Measurements from ENCODE around the gene ZCCHC7. TPM values are rescaled to one million over a fixed set of nuclear protein-coding genes. Genes with fewer than 3 reads are reported as not detected.

ZCCHC7 gene
- total RNA-seq, 1 experiment from 2014 or later: 31.2 TPM

- Histone ChIP-seq H3K36me3 (ENCODE audit: control insufficient read depth in 1 of 2, insufficient read depth in 2 of 2, low read length in 2 of 2) (no peaks in the 10 kb centered on the region), H3K9me2 (ENCODE audit: insufficient read depth) (no peaks in the 10 kb centered on the region), H2AFZ (ENCODE audit: low read depth, low read length, poor library complexity, severe bottlenecking) (no peak overlapping the region), H3K9ac (ENCODE audit: low read length) (no peak overlapping the region), H4K20me1 (ENCODE audit: insufficient read depth) (no peaks in the 10 kb centered on the region), H3K4me3 (replicated peaks in 1 of 2; ENCODE audit: low read depth in 1 of 2, low read length in 2 of 2) (no peak overlapping the region), H3K4me2 (ENCODE audit: low read length) (no peak overlapping the region), H3K4me1 (ENCODE audit: control insufficient read depth in 1 of 2, insufficient read depth in 2 of 2, low read length in 2 of 2) (peaks cover 0 to under 1% of the 10 kb centered on the region in 2 experiments; a peak in 1 of 4 replicates), H3K9me3 (ENCODE audit: control insufficient read depth in 1 of 2, insufficient read depth in 1 of 2, low read depth in 1 of 2, low read length in 2 of 2) (no peaks in the 10 kb centered on the region; a peak in 1 of 4 replicates), H3K79me2 (ENCODE audit: insufficient read depth, low read length) (no peaks in the 10 kb centered on the region), H3K27ac (ENCODE audit: low read depth, low read length) (no peak overlapping the region), H3K27me3 (ENCODE audit: insufficient read depth, low read length) (no peaks in the 10 kb centered on the region)
- intact Hi-C loops (cut with micrococcal nuclease): no loop called here
- ChIA-PET RAD21 (ENCODE audit: low non-redundant PET in 1 of 2, low total read pairs in 2 of 2, uncharacterized antibody in 2 of 2, unreplicated experiment in 2 of 2) (no interaction called here), POLR2A (no interaction called here), CTCF (no interaction called here)
- ATAC-seq (no peak), DNase-seq (ENCODE audit: low read depth, low spot score) (no peak)
- TF ChIP-seq CEBPB (IDR thresholded peaks at IDR 0.05; ENCODE audit: low read depth) (no peak), YY1 (IDR thresholded peaks at IDR 0.05; ENCODE audit: extremely low read depth, insufficient replicate concordance, low read depth, low read length) (no peak), EZH2phosphoT487 (IDR thresholded peaks at IDR 0.05; ENCODE audit: borderline replicate concordance) (no peak), TCF7L2 (IDR thresholded peaks at IDR 0.05; ENCODE audit: borderline replicate concordance, extremely low read depth, insufficient read depth, insufficient read length) (no peak), ZFX (IDR thresholded peaks at IDR 0.05) (no peak), EZH2 (IDR thresholded peaks at IDR 0.05) (no peak), POLR2A (IDR thresholded peaks at IDR 0.05; ENCODE audit: borderline replicate concordance, extremely low read depth, insufficient read depth, insufficient read length) (no peak), SIN3A (IDR thresholded peaks at IDR 0.05; ENCODE audit: low read depth) (no peak), SRF (IDR thresholded peaks at IDR 0.05; ENCODE audit: low read depth) (no peak), SP1 (IDR thresholded peaks at IDR 0.05; ENCODE audit: low read depth) (no peak), POLR2AphosphoS5 (IDR thresholded peaks at IDR 0.05; ENCODE audit: low read depth, low read length) (no peak), ELF1 (IDR thresholded peaks at IDR 0.05; ENCODE audit: borderline replicate concordance, low read depth) (no peak), EGR1 (IDR thresholded peaks at IDR 0.05; ENCODE audit: low read depth) (no peak), ZBTB33 (IDR thresholded peaks at IDR 0.05; ENCODE audit: extremely low read depth, insufficient replicate concordance, low read length) (no peak), CBX3 (IDR thresholded peaks at IDR 0.05; ENCODE audit: low read depth) (no peak), REST (IDR thresholded peaks at IDR 0.05; ENCODE audit: low read depth) (no peak), CTCF (IDR thresholded peaks at IDR 0.05 in 2 of 3, conservative IDR thresholded peaks at IDR 0.05 in 1 of 3; ENCODE audit: borderline replicate concordance in 1 of 3, insufficient read depth in 1 of 3, low read depth in 2 of 3, low read length in 2 of 3) (no peak)
- TF ChIP-seq, protein P1, sequence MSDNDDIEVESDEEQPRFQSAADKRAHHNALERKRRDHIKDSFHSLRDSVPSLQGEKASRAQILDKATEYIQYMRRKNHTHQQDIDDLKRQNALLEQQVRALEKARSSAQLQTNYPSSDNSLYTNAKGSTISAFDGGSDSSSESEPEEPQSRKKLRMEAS (IDR thresholded peaks at IDR 0.05): no peak
- TF ChIP-seq, protein P2, sequence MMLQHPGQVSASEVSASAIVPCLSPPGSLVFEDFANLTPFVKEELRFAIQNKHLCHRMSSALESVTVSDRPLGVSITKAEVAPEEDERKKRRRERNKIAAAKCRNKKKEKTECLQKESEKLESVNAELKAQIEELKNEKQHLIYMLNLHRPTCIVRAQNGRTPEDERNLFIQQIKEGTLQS (IDR thresholded peaks at IDR 0.05): no peak
- no TSS peak for BruUV-seq (replicated peaks)
Measured at GRCh38 chr9:37382982-37383357, 262.6 kb downstream of the ZCCHC7 start.

All from HCT116 (cell line).